NCI-H146 treated with DMSO at 0.1 percent for 48 hours (cell line): ENCODE measurements around the gene DNAJB6.

Source experiments
- DNase-seq: peaks from one replicate; lab custom pipeline; 2025; ENCODE audit not compliant: unreplicated experiment; lab: John Stamatoyannopoulos, UW

The DNAJB6 gene

GRCh38 chr7:157426463-157427301 is 89.9 kb downstream of the DNAJB6 start:
- no peak for DNase-seq

GRCh38 chr7:157427811-157428553 is 91.2 kb downstream of the DNAJB6 start:
- no peak for DNase-seq

- DNase-seq, result no peak
These were observed 91.7 kb downstream of the DNAJB6 start for GRCh38 chr7:157428554-157428945.

GRCh38 chr7:157429001-157429679 is 92.3 kb downstream of the DNAJB6 start:
- DNase-seq, result no peak

GRCh38 chr7:157429680-157430224 is 92.9 kb downstream of the DNAJB6 start:
- no peak for DNase-seq

GRCh38 chr7:157430721-157431120 is 93.9 kb downstream of the DNAJB6 start:
- no peak for DNase-seq

- no peak for DNase-seq
These were observed 94.6 kb downstream of the DNAJB6 start for GRCh38 chr7:157431173-157431950.

GRCh38 chr7:157431951-157432540 is 95.2 kb downstream of the DNAJB6 start:
- DNase-seq, result no peak

GRCh38 chr7:157432541-157432956 is 95.7 kb downstream of the DNAJB6 start:
- peak; percentile 56 for DNase-seq

- peak; percentile 51 for DNase-seq
These were observed 96.3 kb downstream of the DNAJB6 start for GRCh38 chr7:157432957-157433576.

GRCh38 chr7:157433628-157434027 is 96.8 kb downstream of the DNAJB6 start:
- no peak for DNase-seq

- no peak for DNase-seq
These were observed 97.4 kb downstream of the DNAJB6 start for GRCh38 chr7:157434231-157434630.

GRCh38 chr7:157434701-157435100 is 97.9 kb downstream of the DNAJB6 start:
- no peak for DNase-seq

GRCh38 chr7:157436076-157436475 is 99.3 kb downstream of the DNAJB6 start:
- DNase-seq, result no peak

GRCh38 chr7:157436763-157437480 is 100.1 kb downstream of the DNAJB6 start:
- DNase-seq, result no peak

- no peak for DNase-seq
These were observed 100.8 kb downstream of the DNAJB6 start for GRCh38 chr7:157437519-157438061.

- no peak for DNase-seq
These were observed 101.6 kb downstream of the DNAJB6 start for GRCh38 chr7:157438121-157439025.

GRCh38 chr7:157439149-157439548 is 102.3 kb downstream of the DNAJB6 start:
- DNase-seq, result no peak
